ENCODE results near the gene LGSN. TPM values are rescaled to one million over a fixed set of nuclear protein-coding genes. Genes with fewer than 3 reads are reported as not detected.
"Not testable (repeated sequence)": the region's sequence is repeated elsewhere in the genome, so short reads cannot be mapped to it uniquely, and the experiment has no call there.

LGSN gene
- total RNA-seq, 2 experiments from 2014 or later, result 0.05 TPM; not detected in 1

DNA sequence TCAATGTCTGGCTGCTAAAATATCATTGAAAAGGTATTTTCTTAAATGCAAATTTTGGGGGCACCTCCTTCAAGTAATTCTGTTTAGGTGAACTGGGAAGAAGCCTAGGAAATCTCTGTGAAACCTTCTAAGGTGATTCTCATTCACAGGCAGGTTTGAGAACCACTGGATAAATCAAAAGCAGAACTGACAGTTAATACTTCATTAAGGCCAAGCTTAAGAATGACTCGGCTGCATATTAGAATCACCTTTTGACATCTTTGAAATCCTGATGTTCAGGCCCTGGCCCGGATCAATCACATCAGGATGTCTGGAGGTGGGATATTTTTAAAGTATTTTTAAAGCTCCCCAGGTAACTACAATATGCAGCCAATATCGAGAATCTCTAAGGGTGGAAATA lies 58.0 kb downstream of the LGSN start:
- POLR2A ChIA-PET, result no interaction called here
- Mint-ChIP-seq H3K36me3 (no peaks in the 10 kb centered on the region), H3K27me3 (no peaks in the 10 kb centered on the region), H3K9me3 (no peaks in the 10 kb centered on the region), H3K4me3 (no peak overlapping the region), H3K4me1 (ENCODE audit: low read depth) (no peaks in the 10 kb centered on the region), H3K27ac (no peak overlapping the region)
- intact Hi-C loops (cut with micrococcal nuclease), result no loop called here
- CTCF ChIA-PET, result no interaction called here
- DNase-seq, result no peak

DNA sequence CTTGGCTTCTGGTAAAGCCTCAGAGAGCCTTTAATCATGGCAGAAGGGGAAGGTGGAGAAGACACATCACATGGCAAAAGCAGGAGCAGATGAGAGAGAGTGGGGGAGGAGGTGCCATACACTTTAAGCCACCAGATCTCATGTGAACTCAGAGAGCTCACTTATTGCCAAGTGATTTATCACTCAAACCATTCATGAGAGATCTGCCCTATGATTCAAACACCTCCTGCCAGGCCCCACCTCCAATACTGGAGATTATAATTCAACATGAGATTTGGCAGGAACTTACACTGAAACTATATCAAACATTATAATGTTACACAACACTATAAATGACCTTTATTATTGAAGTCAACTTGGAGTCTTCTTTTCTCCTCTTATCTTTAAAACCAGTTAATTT lies 60.6 kb downstream of the LGSN start:
- no peaks in the 10 kb centered on the region for H3K27me3 Mint-ChIP-seq
- intact Hi-C loops (cut with micrococcal nuclease), result no loop called here
- H3K36me3 Mint-ChIP-seq, result no peaks in the 10 kb centered on the region
- CTCF ChIA-PET, result no interaction called here
- no peak overlapping the region for H3K4me3 Mint-ChIP-seq
- no peak overlapping the region for H3K27ac Mint-ChIP-seq
- DNase-seq, result no peak
- H3K9me3 Mint-ChIP-seq, result no peaks in the 10 kb centered on the region
- POLR2A ChIA-PET, result no interaction called here
- H3K4me1 Mint-ChIP-seq (ENCODE audit: low read depth), result no peaks in the 10 kb centered on the region

DNA sequence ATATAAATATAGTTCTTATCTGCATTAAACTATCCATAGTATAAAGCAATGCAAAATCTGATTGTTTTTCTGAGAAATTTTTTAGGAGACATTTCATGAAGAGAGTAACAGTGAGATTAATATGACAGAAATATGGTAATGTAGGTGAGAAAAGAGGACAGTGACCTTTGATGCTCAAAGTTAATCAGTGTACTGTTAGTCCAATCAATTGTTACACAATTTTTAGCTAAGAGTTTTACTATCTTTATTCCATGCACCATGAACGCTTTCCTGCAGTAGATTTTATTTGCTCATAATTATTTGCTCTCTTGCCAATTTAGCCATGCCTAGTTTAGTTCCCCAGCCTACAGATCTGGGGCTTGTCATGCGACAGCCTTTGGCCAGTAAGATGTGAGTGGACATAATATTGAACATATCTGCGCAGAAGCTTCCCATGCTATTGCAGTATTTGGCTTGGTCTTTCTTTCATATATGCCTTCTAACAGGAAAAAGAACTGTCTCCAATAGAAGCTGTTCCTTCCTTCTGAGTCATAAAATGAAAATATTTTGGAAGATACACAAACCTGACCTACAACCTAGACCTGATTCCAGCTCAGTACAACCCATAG lies 69.8 kb downstream of the LGSN start:
- POLR2A ChIA-PET, result no interaction called here
- DNase-seq, result no peak
- H3K4me1 Mint-ChIP-seq (ENCODE audit: low read depth), result no peaks in the 10 kb centered on the region
- intact Hi-C loops (cut with micrococcal nuclease), result no loop called here
- no peak overlapping the region for H3K27ac Mint-ChIP-seq
- no peak overlapping the region for H3K4me3 Mint-ChIP-seq
- no peaks in the 10 kb centered on the region for H3K9me3 Mint-ChIP-seq
- CTCF ChIA-PET, result no interaction called here
- no peaks in the 10 kb centered on the region for H3K36me3 Mint-ChIP-seq
- no peaks in the 10 kb centered on the region for H3K27me3 Mint-ChIP-seq

DNA sequence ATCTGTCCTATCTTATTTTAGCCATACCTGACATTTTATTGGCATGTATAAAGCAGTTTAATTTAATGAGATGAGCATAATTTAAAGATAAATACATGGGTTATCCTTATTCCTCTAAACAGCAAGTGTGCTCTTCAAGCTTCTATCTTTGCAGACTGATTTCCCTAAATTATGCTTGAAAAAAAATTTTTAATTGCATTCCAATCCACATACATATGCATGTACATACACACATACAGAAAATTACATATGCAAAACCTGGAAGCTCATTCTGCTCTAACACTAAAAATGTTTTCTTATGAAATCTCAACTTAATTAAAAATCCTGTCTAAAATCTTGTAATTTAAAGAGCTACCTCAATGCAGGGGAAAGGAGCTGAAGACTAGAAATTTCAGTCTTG lies 73.2 kb downstream of the LGSN start:
- Mint-ChIP-seq H3K4me3 (no peak overlapping the region), H3K9me3 (no peaks in the 10 kb centered on the region), H3K36me3 (no peaks in the 10 kb centered on the region), H3K27me3 (no peaks in the 10 kb centered on the region), H3K27ac (no peak overlapping the region), H3K4me1 (ENCODE audit: low read depth) (no peaks in the 10 kb centered on the region)
- ChIA-PET POLR2A (no interaction called here), CTCF (no interaction called here)
- intact Hi-C loops (cut with micrococcal nuclease), result no loop called here
- no peak for DNase-seq

DNA sequence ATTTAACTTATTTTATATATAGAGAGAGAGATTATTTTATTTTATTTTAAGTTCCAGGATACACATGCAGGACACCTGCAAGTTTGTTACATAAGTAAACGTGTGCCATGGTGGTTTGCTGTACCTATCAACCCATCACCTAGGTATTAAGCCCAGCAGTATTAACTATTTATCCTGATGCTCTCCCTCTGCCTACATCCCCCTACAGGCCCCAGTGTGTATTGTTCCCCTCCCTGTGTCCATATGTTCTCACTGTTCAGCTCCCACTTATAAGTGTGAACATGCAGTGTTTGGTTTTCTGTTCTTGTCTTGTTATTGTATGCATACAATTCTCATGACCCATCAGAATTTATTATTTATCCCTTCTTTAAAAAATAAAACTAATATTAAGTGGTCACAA lies 73.9 kb downstream of the LGSN start:
- POLR2A ChIA-PET, result no interaction called here
- no peaks in the 10 kb centered on the region for H3K27me3 Mint-ChIP-seq
- DNase-seq, result no peak
- H3K4me1 Mint-ChIP-seq (ENCODE audit: low read depth), result no peaks in the 10 kb centered on the region
- no peak overlapping the region for H3K27ac Mint-ChIP-seq
- H3K9me3 Mint-ChIP-seq, result no peaks in the 10 kb centered on the region
- no peaks in the 10 kb centered on the region for H3K36me3 Mint-ChIP-seq
- intact Hi-C loops (cut with micrococcal nuclease), result no loop called here
- CTCF ChIA-PET, result no interaction called here
- H3K4me3 Mint-ChIP-seq, result no peak overlapping the region

DNA sequence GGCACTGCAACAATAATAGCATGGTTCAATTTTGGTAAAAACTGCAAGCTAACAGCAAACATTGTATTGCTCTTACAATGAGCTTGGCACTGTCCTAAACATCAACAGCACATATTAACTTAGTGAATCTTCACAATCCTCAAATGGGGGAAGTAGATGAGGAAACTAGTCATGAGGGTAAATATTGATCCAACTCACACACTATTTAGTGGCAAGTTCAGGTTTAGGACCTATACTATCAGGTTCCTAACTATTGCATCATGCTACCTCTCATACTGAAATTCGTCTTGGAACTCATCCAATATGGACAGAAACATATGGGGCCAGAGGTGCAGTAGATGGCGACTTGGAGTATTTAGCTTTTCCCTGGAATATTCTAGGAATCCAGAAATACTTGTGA lies 74.4 kb downstream of the LGSN start:
- intact Hi-C loops (cut with micrococcal nuclease), result no loop called here
- no peak overlapping the region for H3K4me3 Mint-ChIP-seq
- ChIA-PET CTCF (no interaction called here), POLR2A (no interaction called here)
- no peaks in the 10 kb centered on the region for H3K27me3 Mint-ChIP-seq
- H3K4me1 Mint-ChIP-seq (ENCODE audit: low read depth), result no peaks in the 10 kb centered on the region
- DNase-seq, result no peak
- no peaks in the 10 kb centered on the region for H3K36me3 Mint-ChIP-seq
- no peak overlapping the region for H3K27ac Mint-ChIP-seq
- no peaks in the 10 kb centered on the region for H3K9me3 Mint-ChIP-seq

DNA sequence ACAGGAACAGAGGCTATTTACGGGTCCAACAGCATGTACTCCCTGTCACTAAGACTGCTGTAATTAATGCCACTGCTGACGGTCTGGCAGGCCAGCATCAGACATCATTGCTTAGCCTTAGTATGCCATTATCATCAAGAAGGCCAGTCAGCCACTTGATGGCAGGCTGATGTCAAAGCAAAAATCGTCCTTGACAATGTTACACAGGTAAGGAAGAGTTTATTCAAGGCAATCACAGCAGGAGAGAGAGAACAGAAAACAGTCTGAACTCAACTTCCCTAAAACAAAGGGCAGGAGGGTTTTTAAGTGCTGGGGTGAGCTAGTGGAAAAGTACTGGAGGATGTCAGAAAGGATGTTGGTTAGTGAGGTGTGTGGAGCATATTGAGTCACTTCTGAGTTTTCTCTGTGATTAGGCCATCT lies 83.4 kb downstream of the LGSN start:
- POLR2A ChIA-PET, result no interaction called here

DNA sequence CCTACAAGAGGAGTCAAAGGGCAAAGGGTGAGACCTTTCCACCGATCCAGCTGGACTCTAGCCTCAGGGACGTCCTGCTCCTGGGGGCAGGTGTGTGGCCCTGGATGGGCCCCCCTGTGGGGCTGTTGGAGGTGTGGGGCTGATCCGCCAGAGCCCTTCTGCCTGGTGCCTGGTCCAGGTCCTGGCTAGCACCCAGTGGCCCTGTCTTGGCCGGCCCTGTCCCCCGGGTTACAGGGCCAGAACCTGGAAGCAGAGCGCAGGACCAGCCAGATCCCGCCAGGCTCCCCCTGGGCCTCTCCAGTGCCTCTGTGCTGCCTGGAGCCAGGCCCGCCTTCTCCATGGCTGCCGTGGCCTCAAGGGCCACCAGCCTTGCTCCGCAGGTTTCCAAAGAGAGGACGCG lies 89.3 kb downstream of the LGSN start:
- H3K27ac Mint-ChIP-seq; DNase-seq; H3K9me3 Mint-ChIP-seq; H3K4me1 Mint-ChIP-seq (ENCODE audit: low read depth); intact Hi-C loops (cut with micrococcal nuclease); POLR2A ChIA-PET; H3K27me3 Mint-ChIP-seq; H3K36me3 Mint-ChIP-seq; CTCF ChIA-PET; H3K4me3 Mint-ChIP-seq: not testable (repeated sequence)

More for the DNA sequence above, 83.4 kb downstream of the LGSN start:
- no peak for DNase-seq
- Mint-ChIP-seq H3K36me3 (no peaks in the 10 kb centered on the region), H3K27me3 (no peaks in the 10 kb centered on the region), H3K4me1 (ENCODE audit: low read depth) (no peaks in the 10 kb centered on the region), H3K4me3 (no peak overlapping the region), H3K9me3 (peaks cover 2% of the 10 kb centered on the region), H3K27ac (no peak overlapping the region)
- CTCF ChIA-PET, result no interaction called here
- intact Hi-C loops (cut with micrococcal nuclease), result no loop called here

DNA sequence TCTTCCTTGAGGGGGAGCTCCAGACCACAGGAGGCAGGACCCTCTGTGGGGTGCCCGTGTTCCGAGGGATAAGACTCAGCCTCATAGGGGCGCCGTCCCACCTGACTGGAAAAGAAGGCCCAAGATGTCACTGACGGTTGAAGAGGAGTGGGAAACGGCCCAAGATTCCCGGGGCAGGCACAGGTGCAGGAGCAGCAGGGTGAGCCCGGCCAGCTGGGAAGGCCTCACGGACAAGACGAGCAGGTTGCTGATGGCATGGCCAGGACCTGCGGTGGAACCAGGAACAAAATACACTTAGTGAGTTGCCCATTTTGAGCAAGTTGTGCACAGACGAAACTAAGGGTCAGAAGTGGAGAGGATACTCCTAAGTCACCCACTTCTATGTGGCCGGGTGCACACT lies 89.8 kb downstream of the LGSN start:
- H3K9me3 Mint-ChIP-seq; H3K27me3 Mint-ChIP-seq; DNase-seq; H3K27ac Mint-ChIP-seq; H3K36me3 Mint-ChIP-seq; intact Hi-C loops (cut with micrococcal nuclease); H3K4me1 Mint-ChIP-seq (ENCODE audit: low read depth); CTCF ChIA-PET; POLR2A ChIA-PET; H3K4me3 Mint-ChIP-seq: not testable (repeated sequence)

DNA sequence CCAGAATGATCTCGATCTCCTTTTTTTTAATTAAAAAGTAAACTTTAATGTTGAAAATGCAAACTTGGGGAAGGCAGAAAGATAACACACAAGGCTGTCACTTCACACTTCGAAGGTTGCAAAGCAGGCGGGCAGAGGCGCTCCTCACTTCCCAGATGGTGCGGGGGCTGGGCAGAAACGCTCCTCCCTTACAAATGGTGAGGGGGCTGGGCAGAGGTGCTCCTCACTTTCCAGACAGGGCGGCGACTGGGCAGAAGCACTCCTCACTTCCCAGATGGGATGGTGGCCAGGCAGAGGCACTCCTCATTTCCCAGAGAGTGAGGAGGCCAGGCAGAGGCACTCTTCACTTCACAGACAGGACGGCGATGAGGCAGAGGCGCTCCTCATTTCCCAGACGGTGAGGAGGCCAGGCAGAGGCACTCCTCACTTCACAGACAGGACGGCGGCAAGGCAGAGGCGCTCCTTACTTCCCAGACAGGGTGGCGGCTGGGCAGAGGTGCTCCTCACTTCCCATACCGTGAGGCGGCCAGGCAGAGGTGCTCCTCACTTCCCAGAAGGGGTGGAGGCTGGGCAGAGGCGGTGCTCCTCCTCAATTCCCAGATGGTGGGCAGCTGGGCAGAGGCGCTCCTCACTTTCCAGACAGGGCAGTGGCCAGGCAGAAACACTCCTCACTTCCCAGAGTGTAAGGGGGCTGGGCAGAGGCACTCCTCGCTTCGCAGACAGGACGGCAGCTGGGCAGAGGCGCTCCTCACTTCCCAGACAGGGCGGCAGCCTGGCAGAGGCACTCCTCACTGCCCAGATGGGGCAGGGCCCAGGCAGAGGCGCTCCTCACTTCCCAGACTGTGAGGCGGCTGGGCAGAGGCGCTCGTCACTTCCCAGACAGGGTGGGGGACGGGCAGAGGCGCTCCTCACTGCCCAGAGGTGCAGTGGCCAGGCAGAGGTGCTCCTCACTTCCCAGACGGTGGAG lies 91.6 kb downstream of the LGSN start:
- H3K27me3 Mint-ChIP-seq; H3K27ac Mint-ChIP-seq; H3K36me3 Mint-ChIP-seq; DNase-seq; H3K4me1 Mint-ChIP-seq (ENCODE audit: low read depth); H3K4me3 Mint-ChIP-seq; CTCF ChIA-PET; intact Hi-C loops (cut with micrococcal nuclease); H3K9me3 Mint-ChIP-seq; POLR2A ChIA-PET: not testable (repeated sequence)

DNA sequence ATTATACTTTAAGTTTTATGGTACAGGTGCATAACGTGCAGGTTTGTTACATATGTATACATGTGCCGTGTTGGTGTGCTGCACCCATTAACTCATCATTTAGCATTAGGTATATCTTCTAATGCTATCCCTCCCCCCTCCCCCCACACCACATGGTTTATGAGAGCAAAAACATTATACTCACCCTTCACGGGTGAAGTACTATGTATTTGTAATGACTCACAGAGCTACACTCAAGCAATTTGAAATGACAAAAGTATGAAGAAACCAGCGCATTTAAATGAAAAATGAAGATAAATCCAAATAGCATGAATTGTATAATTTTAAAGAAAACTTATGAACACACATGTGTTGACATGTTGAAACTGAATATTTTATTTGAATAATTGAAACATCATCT lies 93.8 kb downstream of the LGSN start:
- H3K27ac Mint-ChIP-seq; H3K4me3 Mint-ChIP-seq; H3K9me3 Mint-ChIP-seq; CTCF ChIA-PET; intact Hi-C loops (cut with micrococcal nuclease); H3K27me3 Mint-ChIP-seq; POLR2A ChIA-PET; H3K4me1 Mint-ChIP-seq (ENCODE audit: low read depth); H3K36me3 Mint-ChIP-seq; DNase-seq: not testable (repeated sequence)

Data from activated CD4-positive, alpha-beta memory T cell treated with anti-CD3 and anti-CD28 coated beads for 36 hours (primary cell).